LNCaP clone FGC (cell line): ENCODE measurements around the gene GAR1.
A peak's percentile ranks its signal among the peaks of the same experiment; 100 is the strongest.

ENCODE experiments used
- DNase-seq: peaks from one replicate; pipeline ENCODE4 v3.0.0-alpha.2; 2011; ENCODE audit warnings: low read depth
- H3K4me3 ChIP-seq: 2 replicates; pipeline ENCODE4 v1.5.1; 2011; ENCODE audit warnings: mild to moderate bottlenecking, low read depth, low read length, control low read depth
- CTCF ChIP-seq: IDR thresholded peaks from 2 replicates; pipeline ENCODE4 v1.5.1; 2012; ENCODE audit warnings: mild to moderate bottlenecking; ENCODE audit not compliant: control insufficient read depth, insufficient read depth; ENCODE audit errors: extremely low read depth

The GAR1 gene

GRCh38 chr4:109861916-109862511 is 46.5 kb downstream of the GAR1 start:
- no peak overlapping the region for H3K4me3 ChIP-seq
- TF ChIP-seq CTCF: no peak
- DNase-seq: no peak

GRCh38 chr4:109864134-109864533 is 48.6 kb downstream of the GAR1 start:
- no peak for DNase-seq
- TF ChIP-seq CTCF: no peak
- no peak overlapping the region for H3K4me3 ChIP-seq

- no peak for TF ChIP-seq CTCF
- no peak overlapping the region for H3K4me3 ChIP-seq
- no peak for DNase-seq
Measured at GRCh38 chr4:109870061-109870460, 54.5 kb downstream of the GAR1 start.

GRCh38 chr4:109872065-109872464 is 56.5 kb downstream of the GAR1 start:
- DNase-seq: no peak
- TF ChIP-seq CTCF: no peak
- H3K4me3 ChIP-seq: no peak overlapping the region

GRCh38 chr4:109872950-109873656 is 57.5 kb downstream of the GAR1 start:
- no peak overlapping the region for H3K4me3 ChIP-seq
- no peak for DNase-seq
- TF ChIP-seq CTCF: no peak; the same call in 1 of the 2 replicates

- H3K4me3 ChIP-seq: no peak overlapping the region
- peak; percentile 93 for DNase-seq
- peak; percentile 26; the same call in 1 of the 2 replicates for TF ChIP-seq CTCF
Measured at GRCh38 chr4:109873791-109874514, 58.4 kb downstream of the GAR1 start.
